GM21825 (cell line): ENCODE measurements around the gene HAUS1.
"Not testable (repeated sequence)": the region's sequence is repeated elsewhere in the genome, so short reads cannot be mapped to it uniquely, and the experiment has no call there.

Experiments
- ATAC-seq: cut with Tn5 transposase; IDR thresholded peaks from one replicate; pipeline ENCODE4 v1.9.1; 2021; ENCODE audit warnings: mild to moderate bottlenecking, moderate library complexity; ENCODE audit not compliant: unreplicated experiment

The HAUS1 gene

DNA sequence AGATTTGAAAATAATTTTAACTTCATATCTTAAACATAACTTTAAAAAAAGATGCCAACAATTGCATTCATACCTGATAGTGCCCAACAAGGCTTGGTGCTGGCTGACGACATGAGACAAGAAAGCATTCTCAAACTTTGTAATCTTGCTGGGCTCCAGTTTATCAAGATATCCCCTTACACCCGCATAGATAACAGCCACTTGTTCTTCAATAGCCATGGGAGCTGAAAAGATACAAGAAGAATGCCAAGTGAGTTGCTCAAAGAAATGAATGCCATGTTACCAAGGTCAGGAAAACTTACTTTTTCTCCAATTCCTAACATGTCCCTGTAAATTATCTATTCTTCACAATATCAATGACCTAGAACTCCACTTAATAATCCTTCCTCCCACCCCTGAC, 19.8 kb upstream of the HAUS1 start:
- no peak for ATAC-seq

DNA sequence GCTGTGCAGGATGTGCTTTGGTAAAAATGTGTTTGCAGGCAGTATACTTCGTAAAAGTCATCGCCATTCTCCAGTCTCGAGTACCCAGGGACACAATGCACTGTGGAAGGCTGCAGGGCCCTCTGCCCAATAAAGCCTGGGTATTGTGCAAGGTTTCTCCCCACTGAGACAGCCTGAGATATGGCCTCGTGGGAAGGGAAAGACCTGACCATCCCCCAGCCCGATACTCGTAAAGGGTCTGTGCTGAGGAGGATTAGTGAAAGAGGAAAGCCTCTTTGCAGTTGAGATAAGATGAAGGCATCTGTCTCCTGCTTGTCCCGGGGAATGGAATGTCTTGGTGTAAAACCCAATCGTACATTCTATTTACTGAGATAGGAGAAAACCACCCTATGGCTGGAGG, 15.7 kb upstream of the HAUS1 start:
- not testable (repeated sequence) for ATAC-seq

- ATAC-seq: no peak
Measured at GRCh38 chr18:46095532-46095931, 8.7 kb upstream of the HAUS1 start.

- no peak for ATAC-seq
Measured at GRCh38 chr18:46096651-46097300, 7.4 kb upstream of the HAUS1 start.

- ATAC-seq: peak; percentile 13
Measured at GRCh38 chr18:46097431-46097800, 6.8 kb upstream of the HAUS1 start.

DNA sequence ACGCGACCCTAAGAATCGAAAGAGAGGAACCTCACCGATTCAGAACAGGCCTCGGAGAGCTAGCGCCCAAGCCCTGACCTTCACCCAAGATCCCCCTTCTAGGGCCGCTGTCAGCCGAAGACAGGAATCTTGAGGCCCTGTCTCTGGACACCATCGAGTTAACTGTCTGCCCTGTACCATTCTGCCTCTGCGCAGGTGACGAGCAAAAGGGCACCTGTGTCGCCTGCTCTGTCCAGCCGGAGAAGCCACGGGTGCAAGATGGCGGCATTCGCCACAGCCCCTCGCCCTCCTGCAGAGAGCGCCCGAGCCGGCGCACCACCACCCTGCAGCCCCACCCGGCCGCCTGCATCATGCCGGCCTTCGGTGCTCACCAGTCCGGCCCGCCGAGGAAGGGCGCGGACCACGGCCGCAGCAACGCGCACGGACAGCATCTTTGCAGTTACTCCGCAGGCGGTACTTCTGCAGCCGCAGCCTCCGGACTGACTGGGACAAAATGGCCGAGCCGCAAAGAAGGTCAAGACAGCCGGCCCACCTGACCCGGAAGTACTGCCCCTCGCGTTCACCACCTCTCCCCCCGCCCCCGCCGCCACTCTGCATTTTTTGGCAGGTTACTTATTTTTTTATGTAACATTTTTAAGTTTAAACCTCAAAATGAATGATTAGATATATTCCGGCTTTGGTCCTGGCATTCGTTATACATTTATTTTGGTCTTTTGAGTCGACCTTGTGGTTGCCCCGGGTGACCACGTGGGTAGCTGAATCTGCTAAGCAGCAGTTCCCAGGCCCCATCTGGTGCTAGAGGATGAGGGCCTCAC, 6.2 kb upstream of the HAUS1 start, which contains the start of gene ATP5F1A:
TSS of gene ATP5F1A (minus strand) at position 496 of the 815 bp plus-strand sequence. CDS start at position 431, 65 bp downstream.
- peak; percentile 79 for ATAC-seq

DNA sequence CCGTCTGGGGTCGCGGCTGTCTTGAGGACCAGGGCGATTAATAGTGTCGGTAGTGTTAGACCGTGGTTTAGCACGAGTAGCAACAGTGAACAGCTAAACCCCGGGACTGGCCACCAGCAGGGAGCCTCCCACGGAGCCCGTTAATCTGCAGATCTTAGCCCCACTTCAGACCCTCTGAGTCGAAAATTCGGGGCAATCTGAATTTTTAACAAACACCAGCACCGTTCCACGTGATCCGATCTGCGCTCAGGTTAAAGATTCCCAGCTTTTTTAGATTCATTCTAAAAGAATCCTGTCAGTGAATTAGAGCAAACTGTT, 5.6 kb upstream of the HAUS1 start:
- no peak for ATAC-seq

DNA sequence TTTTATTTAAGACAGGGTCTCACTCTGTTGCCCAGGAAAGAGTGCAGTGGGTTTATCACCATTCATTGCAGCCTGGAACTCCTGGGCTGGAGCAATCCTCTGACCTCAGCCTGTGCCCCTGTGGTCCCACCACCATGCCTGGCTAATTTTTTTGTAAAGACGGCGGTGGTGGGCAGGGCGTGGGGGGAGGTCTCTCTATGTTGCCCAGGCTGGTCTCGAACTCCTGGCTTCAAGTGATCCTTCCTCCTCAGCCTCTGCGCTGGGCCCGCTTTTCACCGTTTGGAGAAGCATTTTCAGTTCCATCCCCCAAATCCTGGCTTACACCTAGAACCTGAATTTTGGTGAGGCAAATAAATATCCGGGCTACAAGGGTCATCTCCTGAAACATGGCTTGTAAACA, 4.7 kb upstream of the HAUS1 start:
- no peak for ATAC-seq

GRCh38 chr18:46109386-46109785, 5.2 kb downstream of the HAUS1 start:
- no peak for ATAC-seq

DNA sequence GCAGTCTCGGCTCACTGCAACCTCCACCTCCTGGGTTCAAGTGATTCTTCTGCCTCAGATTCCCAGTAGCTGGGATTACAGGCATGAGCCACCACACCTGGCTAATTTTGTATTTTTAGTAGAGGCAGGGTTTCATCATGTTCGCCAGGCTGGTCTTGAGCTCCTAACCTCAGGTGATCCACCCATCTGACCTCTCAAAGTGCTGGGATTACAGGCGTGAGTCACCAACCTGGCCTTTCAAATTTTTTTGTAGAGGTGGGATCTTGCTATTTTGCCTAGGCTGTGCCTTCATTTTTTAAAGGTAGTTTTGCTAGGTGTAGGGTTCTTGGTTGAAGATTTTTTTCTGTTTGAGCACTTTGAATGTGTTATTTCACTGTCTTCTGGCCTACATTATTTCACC, 6.2 kb downstream of the HAUS1 start:
- ATAC-seq: no peak

- no peak for ATAC-seq
Measured at GRCh38 chr18:46113751-46114150, 9.6 kb downstream of the HAUS1 start.

- ATAC-seq: not testable (repeated sequence)
Measured at GRCh38 chr18:46126625-46127024, 22.4 kb downstream of the HAUS1 start.

- no peak for ATAC-seq
Measured at GRCh38 chr18:46130061-46130460, 25.9 kb downstream of the HAUS1 start.

DNA sequence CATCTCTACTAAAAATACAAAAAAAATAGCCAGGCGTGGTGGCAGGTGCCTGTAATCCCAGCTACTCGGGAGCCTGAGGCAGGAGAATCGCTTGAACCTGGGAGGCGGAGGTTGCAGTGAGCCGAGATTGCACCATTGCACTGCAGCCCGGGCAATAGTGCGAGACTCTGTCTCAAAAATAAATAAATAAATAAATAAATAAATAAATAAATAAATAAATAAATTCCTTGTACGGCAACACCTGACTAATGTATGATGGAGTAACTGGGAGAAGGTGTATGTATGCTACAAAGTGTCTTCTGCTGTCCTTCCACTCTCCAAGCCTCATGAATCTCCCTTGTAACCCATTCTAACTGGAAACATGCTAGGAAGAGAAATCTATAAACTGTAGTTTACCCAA, 26.4 kb downstream of the HAUS1 start:
- ATAC-seq: not testable (repeated sequence)

GRCh38 chr18:46133534-46133933, 29.3 kb downstream of the HAUS1 start:
- no peak for ATAC-seq

DNA sequence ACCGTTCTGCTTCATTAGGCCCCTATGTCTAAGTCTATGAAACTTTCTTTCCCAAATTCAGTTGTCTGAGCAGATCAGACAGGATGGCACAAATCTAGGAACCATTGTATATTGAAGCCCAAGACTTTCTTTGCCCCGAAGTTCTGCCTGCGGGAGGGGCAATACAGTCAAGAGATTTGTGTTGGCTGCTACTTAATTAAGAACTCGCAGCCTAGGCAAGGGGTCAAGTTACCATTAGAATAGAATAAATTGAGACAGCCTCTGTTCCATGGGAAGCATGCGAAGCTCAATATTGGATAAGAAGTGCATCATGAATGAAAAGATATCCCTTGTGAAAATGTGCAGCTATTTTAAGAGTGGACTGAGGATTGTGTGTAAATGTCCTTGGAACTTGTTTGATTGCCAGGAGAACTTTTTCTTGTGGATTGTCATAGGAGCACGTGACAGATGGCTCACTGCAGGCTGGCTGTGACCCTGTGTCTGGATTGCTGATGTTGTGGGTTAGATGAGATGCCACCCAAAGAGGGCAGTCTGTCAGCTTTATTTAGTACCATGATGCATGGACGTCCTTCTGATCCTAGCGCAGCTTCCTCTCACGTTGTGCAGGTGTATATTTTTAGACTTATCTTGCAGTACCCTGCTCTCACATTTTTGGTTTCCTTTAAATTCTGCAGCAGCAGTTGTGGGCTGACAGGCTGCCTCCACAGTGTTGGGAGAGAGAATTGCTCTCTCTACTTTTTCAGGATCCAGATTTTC, 30.9 kb downstream of the HAUS1 start:
- ATAC-seq: no peak

DNA sequence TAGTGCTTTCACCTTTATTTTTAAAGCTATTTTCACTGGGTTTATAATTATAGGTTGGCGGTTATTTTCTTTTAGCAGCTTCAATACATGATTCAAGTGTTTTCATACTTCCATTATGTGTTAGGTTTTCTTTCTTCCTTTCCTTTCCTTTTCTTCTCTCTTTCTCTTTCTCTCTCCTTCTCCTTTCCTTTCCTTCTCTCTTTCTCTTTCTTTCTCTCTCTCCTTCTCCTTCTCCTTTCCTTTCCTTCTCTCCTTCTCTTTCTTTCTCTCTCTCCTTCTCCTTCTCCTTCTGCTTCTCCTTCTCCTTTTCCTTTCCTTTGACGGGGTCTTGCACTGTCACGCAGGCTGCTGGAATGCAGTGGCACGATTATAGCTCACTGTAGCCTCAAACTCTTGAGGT, 36.0 kb downstream of the HAUS1 start:
- no peak for ATAC-seq

DNA sequence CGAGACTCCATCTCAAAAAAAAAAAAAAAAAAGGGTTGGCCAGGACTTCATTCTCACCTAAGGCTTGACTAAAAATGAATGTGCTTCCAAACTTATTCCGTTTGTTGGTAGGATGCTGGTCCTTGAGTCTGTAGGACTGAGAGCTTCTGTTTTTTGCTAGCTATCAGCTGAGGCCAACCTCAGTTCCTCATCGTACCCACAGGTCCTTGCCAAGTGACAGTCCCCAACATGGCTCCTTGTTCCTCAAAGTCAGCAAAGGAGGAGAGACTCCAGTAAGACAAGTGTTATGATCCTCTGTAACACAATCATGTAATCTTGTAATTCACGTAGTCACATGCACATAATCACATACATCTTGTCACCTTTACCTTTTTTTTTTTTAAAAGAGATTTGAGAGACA, 37.0 kb downstream of the HAUS1 start:
- no peak for ATAC-seq

DNA sequence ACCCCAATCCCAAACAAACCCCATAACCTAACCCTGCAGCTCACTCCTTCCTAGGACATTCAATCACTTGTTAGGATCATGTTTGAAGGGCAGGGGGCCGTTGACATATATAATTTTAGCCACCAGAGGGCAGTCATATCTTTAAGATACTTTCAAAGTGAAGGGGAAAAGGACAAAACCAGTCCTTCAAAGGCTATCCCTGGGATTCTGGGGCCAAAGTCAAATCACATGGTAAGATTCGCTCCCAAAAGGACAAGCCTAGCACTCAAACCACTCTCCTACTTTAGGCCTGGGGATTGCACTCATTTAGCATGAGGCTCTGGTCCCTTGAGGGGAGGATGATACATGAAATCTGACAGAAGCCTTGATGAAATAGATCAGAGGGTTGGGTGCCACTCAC, 44.6 kb downstream of the HAUS1 start:
- no peak for ATAC-seq

DNA sequence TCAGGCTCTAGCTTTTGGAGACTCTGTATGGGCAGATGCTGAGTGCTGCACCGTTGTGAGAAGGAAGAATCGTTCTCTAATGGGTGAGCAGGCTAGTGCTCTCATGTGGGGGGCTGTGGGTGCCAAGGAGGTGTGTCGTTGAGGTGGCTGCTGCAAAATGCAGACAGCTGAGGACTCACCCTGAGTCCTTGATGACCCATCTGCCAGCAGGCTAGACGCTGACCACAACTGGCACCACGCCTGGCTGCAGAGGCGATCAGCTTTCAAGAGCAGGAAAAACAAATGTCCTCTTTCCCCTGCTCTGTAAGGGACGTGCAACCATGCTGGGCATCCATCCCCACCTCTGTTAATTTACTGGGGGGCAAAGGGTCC, 48.2 kb downstream of the HAUS1 start:
- ATAC-seq: no peak

GRCh38 chr18:46152808-46153617, 48.8 kb downstream of the HAUS1 start:
- ATAC-seq: no peak
